ENCODE data around the gene SLC17A2. TPM values are rescaled to one million over a fixed set of nuclear protein-coding genes. Genes with fewer than 3 reads are reported as not detected.

SLC17A2 gene
- total and polyA plus RNA-seq, 2 donors (not counting 1 experiment from before 2014, with no cell fraction given), result not detected

DNA sequence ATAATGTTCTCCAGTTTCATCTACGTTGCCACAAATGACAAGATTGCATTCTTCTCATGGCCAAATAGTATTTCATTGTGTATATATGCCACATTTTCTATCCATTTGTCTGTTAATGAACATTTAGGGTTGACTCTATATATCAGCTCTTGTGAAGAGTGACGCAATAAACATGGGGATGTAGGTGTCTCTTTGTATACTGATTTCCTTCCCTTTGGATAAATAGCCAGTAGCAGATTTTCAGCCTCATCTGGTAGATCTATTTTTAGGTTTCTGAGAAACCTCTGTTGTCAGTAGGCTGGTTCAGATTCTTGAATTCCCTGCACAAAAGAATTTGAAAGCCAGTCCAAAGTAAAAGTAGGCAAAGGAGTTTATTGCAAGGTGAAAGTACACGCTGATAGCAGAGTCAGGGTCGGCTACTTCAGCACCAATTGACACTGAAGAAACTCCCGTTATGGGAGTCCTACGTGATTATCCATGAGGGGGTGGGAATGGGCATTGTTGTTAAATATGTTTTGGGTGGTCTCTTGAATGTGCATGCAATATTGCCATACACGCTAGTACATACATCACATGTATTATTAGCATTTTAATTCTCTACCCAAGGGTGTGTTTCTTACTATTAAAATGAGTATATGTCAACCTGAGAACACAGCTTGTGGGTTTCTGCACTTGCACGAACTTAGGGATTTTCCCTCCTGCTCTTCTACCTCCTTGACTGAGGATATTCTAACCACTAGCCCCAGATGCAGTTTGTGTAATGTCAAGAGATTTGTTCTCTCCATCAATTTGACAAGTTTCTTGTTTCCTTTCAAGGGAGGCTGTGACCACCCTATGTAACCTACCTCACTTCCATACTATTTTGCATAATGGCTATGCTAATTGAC is 14.4 kb upstream of the SLC17A2 start:
- ATAC-seq (ENCODE audit: low read depth) (no peak), DNase-seq (no peak)
- no peak overlapping the region for H2AFZ ChIP-seq (ENCODE audit: insufficient read depth, low read depth, low read length, poor library complexity, severe bottlenecking)
- CTCF ChIA-PET, result interaction anchor here (0.7 to 3.0 kb wide), 10 partner anchors 14 to 722 kb away, joined by 3 to 16 read pairs (median 4); partner anchors contain the start of gene TRIM38
- Mint-ChIP-seq H3K4me3 (no peak overlapping the region), H3K27me3 (no peaks in the 10 kb centered on the region), H3K27ac (no peak overlapping the region), H3K9me3 (ENCODE audit: insufficient read depth) (peaks cover 4% of the 10 kb centered on the region), H3K4me1 (peaks cover 10% of the 10 kb centered on the region)
- H3K79me2 ChIP-seq (ENCODE audit: control insufficient read depth, insufficient read depth, low read length), result no peaks in the 10 kb centered on the region
- TF ChIP-seq EZH2 (IDR thresholded peaks at IDR 0.05; ENCODE audit: borderline replicate concordance, insufficient read depth, low read depth, low read length, poor library complexity, severe bottlenecking), result no peak
- TF ChIP-seq, protein P1, sequence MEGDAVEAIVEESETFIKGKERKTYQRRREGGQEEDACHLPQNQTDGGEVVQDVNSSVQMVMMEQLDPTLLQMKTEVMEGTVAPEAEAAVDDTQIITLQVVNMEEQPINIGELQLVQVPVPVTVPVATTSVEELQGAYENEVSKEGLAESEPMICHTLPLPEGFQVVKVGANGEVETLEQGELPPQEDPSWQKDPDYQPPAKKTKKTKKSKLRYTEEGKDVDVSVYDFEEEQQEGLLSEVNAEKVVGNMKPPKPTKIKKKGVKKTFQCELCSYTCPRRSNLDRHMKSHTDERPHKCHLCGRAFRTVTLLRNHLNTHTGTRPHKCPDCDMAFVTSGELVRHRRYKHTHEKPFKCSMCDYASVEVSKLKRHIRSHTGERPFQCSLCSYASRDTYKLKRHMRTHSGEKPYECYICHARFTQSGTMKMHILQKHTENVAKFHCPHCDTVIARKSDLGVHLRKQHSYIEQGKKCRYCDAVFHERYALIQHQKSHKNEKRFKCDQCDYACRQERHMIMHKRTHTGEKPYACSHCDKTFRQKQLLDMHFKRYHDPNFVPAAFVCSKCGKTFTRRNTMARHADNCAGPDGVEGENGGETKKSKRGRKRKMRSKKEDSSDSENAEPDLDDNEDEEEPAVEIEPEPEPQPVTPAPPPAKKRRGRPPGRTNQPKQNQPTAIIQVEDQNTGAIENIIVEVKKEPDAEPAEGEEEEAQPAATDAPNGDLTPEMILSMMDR (IDR thresholded peaks at IDR 0.05), result no peak
- H3K9ac ChIP-seq (ENCODE audit: low read length), result no peak overlapping the region
- H3K36me3 ChIP-seq (replicated peaks in 1 of 2; ENCODE audit: control extremely low read depth in 1 of 2, control insufficient read depth in 1 of 2, extremely low read depth in 1 of 2, insufficient read depth in 2 of 2, low read length in 1 of 2), result no peaks in the 10 kb centered on the region
- H3K4me3 ChIP-seq (ENCODE audit: control extremely low read depth in 1 of 5, extremely low read depth in 1 of 5, insufficient read depth in 1 of 5, low read depth in 2 of 5, low read length in 4 of 5), result no peak overlapping the region
- H4K20me1 ChIP-seq (ENCODE audit: control insufficient read depth, insufficient read depth, low read length, poor library complexity, severe bottlenecking), result no peaks in the 10 kb centered on the region
- peaks cover 0 to 7% (median 4%) of the 10 kb centered on the region in 3 donors for H3K9me3 ChIP-seq (ENCODE audit: control extremely low read depth in 1 of 3, control insufficient read depth in 2 of 3, insufficient read depth in 1 of 3, low read length in 2 of 3)
- intact Hi-C loops (cut with micrococcal nuclease), result loop anchor here (5.0 to 10.0 kb wide), 2 partner anchors 453 to 720 kb away; no protein-coding TSS in a partner anchor
- no peak overlapping the region for H3K4me2 ChIP-seq (replicated peaks; ENCODE audit: low read depth, low read length, poor library complexity, severe bottlenecking)
- no CpG with 5 or more reads among the region's 8 CpGs for WGBS (ENCODE audit: insufficient coverage)
- H3K27ac ChIP-seq (ENCODE audit: low read length in 2 of 2), result no peak overlapping the region
- no peaks in the 10 kb centered on the region for H3K27me3 ChIP-seq (replicated peaks in 1 of 4; ENCODE audit: control extremely low read depth in 1 of 4, control insufficient read depth in 3 of 4, insufficient read depth in 4 of 4, low read length in 3 of 4)
- no peaks in the 10 kb centered on the region for H3K4me1 ChIP-seq (ENCODE audit: control insufficient read depth in 2 of 2, insufficient read depth in 2 of 2, low read length in 2 of 2)
- POLR2A ChIA-PET, result no interaction called here

DNA sequence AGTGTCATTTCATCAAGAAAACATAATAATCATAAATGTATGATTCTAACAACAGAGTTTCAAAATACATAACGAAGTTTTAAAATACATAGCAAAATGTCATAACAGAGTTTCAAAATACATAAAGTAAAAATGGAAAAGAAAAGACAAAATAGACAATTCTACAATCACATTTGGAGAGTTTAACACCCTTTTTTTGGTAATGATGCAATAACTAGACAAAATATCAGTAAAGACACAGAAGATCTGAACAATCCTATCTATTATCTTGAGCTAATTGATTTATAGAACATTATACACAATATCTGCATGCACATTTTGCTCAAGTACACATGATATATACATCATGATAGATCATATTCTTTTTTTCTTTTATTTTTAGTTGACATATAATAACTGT is 13.4 kb upstream of the SLC17A2 start:
- Histone ChIP-seq H3K27me3 (replicated peaks in 1 of 4; ENCODE audit: control extremely low read depth in 1 of 4, control insufficient read depth in 3 of 4, insufficient read depth in 4 of 4, low read length in 3 of 4) (no peaks in the 10 kb centered on the region), H3K79me2 (ENCODE audit: control insufficient read depth, insufficient read depth, low read length) (no peaks in the 10 kb centered on the region), H2AFZ (ENCODE audit: insufficient read depth, low read depth, low read length, poor library complexity, severe bottlenecking) (no peak overlapping the region), H3K9ac (ENCODE audit: low read length) (no peak overlapping the region), H3K4me1 (ENCODE audit: control insufficient read depth in 2 of 2, insufficient read depth in 2 of 2, low read length in 2 of 2) (no peaks in the 10 kb centered on the region), H3K27ac (ENCODE audit: low read length in 2 of 2) (no peak overlapping the region), H3K9me3 (ENCODE audit: control extremely low read depth in 1 of 3, control insufficient read depth in 2 of 3, insufficient read depth in 1 of 3, low read length in 2 of 3) (peaks cover 0 to 7% (median 4%) of the 10 kb centered on the region in 3 donors), H3K36me3 (replicated peaks in 1 of 2; ENCODE audit: control extremely low read depth in 1 of 2, control insufficient read depth in 1 of 2, extremely low read depth in 1 of 2, insufficient read depth in 2 of 2, low read length in 1 of 2) (no peaks in the 10 kb centered on the region), H3K4me3 (ENCODE audit: control extremely low read depth in 1 of 5, extremely low read depth in 1 of 5, insufficient read depth in 1 of 5, low read depth in 2 of 5, low read length in 4 of 5) (no peak overlapping the region), H4K20me1 (ENCODE audit: control insufficient read depth, insufficient read depth, low read length, poor library complexity, severe bottlenecking) (no peaks in the 10 kb centered on the region), H3K4me2 (replicated peaks; ENCODE audit: low read depth, low read length, poor library complexity, severe bottlenecking) (no peak overlapping the region)
- no peak for ATAC-seq (ENCODE audit: low read depth)
- ChIA-PET POLR2A (no interaction called here), CTCF (interaction anchor here (0.7 to 3.0 kb wide), 13 partner anchors 15 to 721 kb away, joined by 3 to 16 read pairs (median 4); no protein-coding TSS in a partner anchor)
- no peak for DNase-seq
- peaks cover 10% of the 10 kb centered on the region for H3K4me1 Mint-ChIP-seq
- peaks cover 4% of the 10 kb centered on the region for H3K9me3 Mint-ChIP-seq (ENCODE audit: insufficient read depth)
- intact Hi-C loops (cut with micrococcal nuclease), result loop anchor here (2.0 to 10.0 kb wide), 3 partner anchors 452 to 719 kb away; no protein-coding TSS in a partner anchor
- no peaks in the 10 kb centered on the region for H3K27me3 Mint-ChIP-seq
- whole genome bisulfite sequencing (ENCODE audit: insufficient coverage), result no CpG with 5 or more reads among the region's 1 CpG
- H3K4me3 Mint-ChIP-seq, result no peak overlapping the region
- H3K27ac Mint-ChIP-seq, result no peak overlapping the region
- no peak for TF ChIP-seq EZH2 (IDR thresholded peaks at IDR 0.05; ENCODE audit: borderline replicate concordance, insufficient read depth, low read depth, low read length, poor library complexity, severe bottlenecking)
- TF ChIP-seq, protein P1 (IDR thresholded peaks at IDR 0.05), result no peak
